Midbrain (tissue), 1 donor: ENCODE measurements around the gene KIAA1191.
"Not testable (repeated sequence)": the region's sequence is repeated elsewhere in the genome, so short reads cannot be mapped to it uniquely, and the experiment has no call there.

Source experiments
- DNase-seq: peaks from one replicate; lab custom pipeline; 2025; lab: John Stamatoyannopoulos, UW

The KIAA1191 gene

DNA sequence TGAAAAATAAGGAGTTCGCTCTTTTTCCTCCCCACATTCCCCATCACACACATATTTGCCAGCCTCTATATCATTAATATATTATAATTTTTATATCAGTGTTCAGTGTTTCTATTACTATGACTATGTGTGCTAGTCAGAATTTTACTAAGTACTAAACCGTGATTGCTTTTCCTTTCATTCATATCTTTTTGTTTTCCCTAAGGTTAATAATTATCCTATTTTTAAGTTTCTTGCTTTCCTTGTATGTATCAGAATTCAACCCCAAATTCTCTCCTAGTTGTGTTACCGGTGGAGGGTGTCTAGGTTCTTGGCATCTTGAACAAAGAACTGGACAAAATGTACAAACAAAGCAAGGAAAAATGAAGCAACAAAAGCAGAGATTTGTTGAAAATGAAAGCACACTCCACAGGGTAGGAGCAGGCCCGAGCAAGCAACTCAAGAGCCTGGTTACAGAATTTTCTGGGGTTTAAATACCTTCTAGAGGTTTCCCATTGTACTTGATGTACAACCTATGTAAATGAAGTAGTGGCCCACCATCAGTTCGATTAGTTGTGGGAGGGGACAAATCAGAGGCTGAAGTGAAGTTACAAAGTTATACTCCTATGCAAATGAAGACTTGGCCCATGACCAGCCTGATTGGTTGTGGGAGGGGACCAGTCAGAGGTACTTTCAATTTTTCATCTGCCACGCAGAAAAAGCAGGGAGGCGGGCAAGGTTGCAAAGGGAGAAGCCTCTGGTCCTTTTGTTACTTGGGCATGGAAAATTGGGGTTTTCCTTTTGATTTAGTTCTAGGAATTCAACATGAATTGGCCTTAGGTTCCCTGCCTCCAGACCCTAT lies 43.8 kb downstream of the KIAA1191 start:
- no peak for DNase-seq

DNA sequence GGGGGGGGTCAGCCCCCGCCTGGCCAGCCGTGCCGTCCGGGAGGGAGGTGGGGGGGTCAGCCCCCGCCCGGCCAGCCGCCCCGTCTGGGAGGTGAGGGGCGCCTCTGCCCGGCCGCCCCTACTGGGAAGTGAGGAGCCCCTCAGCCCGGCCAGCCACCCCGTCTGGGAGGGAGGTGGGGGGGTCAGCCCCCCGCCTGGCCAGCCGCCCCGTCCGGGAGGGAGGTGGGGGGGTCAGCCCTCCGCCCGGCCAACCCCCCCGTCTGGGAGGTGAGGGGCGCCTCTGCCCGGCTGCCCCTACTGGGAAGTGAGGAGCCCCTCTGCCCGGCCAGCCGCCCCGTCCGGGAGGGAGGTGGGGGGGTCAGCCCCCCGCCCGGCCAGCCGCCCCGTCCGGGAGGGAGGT lies 56.2 kb downstream of the KIAA1191 start:
- DNase-seq, result not testable (repeated sequence)
